Measurements from ENCODE around the gene AQP12B.

Gene AQP12B

GRCh38 chr2:240643811-240644150 is 38.9 kb downstream of the AQP12B start:
- no peak for TF ChIP-seq CTCF (IDR thresholded peaks at IDR 0.05; ENCODE audit: insufficient read depth, low read depth, low read length, missing control alignments)
- H3K4me3 ChIP-seq (ENCODE audit: low read length): no peak overlapping the region
- no peak for DNase-seq (ENCODE audit: low read depth)

DNA sequence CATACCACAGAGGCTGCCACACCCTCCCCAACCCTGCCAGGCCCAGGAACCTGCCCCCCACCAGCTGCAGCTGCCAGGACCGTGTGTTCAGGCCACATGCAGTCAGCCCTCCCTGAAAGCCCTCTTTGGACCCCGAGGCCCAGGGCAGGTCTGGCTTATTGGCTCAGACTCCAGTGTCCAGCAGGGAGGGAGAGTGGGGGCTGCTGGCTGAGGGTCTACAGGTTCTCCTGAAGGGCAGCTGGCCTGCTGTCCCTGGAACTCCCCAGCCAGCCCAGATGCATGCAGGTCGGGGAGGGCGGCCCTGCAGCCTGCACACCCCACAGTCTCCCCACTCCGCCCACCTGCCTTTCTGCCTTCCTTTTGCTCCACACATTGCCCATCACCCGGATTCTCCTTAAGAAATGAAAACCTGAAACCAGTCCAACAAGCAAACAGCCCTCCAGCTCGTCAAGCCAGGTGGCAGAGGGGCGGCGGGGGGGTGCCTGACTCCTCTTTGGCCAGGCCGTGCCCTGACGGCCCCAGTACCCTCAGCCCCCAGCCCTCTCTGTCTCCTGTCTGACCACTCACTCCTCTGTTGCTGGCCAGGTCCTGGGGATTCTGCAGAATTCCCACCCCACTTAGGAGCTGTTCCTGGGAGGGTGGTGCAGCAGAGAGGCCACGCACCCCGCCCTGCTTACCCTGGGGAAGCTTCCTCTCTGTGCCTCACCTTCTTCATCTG is 39.4 kb downstream of the AQP12B start:
- no peak overlapping the region for H3K4me3 ChIP-seq (ENCODE audit: low read length)
- DNase-seq (ENCODE audit: low read depth): no peak
- TF ChIP-seq CTCF (IDR thresholded peaks at IDR 0.05; ENCODE audit: insufficient read depth, low read depth, low read length, missing control alignments): no peak

GRCh38 chr2:240642806-240643092 is 39.9 kb downstream of the AQP12B start:
- no peak overlapping the region for H3K4me3 ChIP-seq (ENCODE audit: low read length)
- no peak for DNase-seq (ENCODE audit: low read depth)
- no peak for TF ChIP-seq CTCF (IDR thresholded peaks at IDR 0.05; ENCODE audit: insufficient read depth, low read depth, low read length, missing control alignments)

GRCh38 chr2:240642061-240642805 is 40.5 kb downstream of the AQP12B start:
- TF ChIP-seq CTCF (IDR thresholded peaks at IDR 0.05; ENCODE audit: insufficient read depth, low read depth, low read length, missing control alignments): no peak
- H3K4me3 ChIP-seq (ENCODE audit: low read length): no peak overlapping the region
- no peak for DNase-seq (ENCODE audit: low read depth)

- DNase-seq (ENCODE audit: low read depth): no peak
- H3K4me3 ChIP-seq (ENCODE audit: low read length): no peak overlapping the region
- TF ChIP-seq CTCF (IDR thresholded peaks at IDR 0.05; ENCODE audit: insufficient read depth, low read depth, low read length, missing control alignments): no peak
Measured at GRCh38 chr2:240640939-240641338, 41.7 kb downstream of the AQP12B start.

GRCh38 chr2:240639566-240639965 is 43.1 kb downstream of the AQP12B start:
- H3K4me3 ChIP-seq (ENCODE audit: low read length): no peak overlapping the region
- no peak for TF ChIP-seq CTCF (IDR thresholded peaks at IDR 0.05; ENCODE audit: insufficient read depth, low read depth, low read length, missing control alignments)
- DNase-seq (ENCODE audit: low read depth): no peak

All from epithelial cell of esophagus (primary cell).